Measurements from ENCODE around the gene ATP5F1C.

ATP5F1C gene

DNA sequence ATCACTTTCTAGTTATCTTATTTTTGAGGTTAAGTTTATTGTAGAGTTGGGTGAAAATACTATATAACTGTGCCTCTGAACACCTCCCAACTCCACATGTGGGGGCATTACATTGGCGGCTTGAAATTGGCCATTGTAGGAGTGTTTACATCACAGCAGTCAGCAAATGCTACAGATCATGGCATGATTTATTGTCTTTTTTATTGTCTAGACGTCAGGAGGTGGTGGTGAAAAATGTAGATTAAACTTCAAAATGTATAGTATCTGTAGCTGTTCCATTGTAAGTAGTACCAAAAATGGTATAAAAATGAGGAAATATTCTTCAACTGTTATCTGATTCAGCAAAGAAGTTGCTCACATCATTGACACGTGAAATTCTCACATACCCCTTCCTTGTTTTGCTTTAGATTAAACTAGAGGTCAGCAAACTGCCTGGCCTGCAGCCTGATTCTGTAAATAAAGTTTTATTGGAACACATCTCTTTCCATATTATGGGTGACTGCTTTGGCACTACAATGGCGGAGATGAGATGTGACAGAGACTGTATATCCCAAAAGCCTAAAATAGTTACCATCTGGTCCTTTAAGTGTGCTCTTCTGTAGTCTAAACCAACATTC is 65.4 kb downstream of the ATP5F1C start:
- DNase-seq: no peak

- no peak for DNase-seq
These were observed 65.9 kb downstream of the ATP5F1C start for GRCh38 chr10:7853890-7854289.

GRCh38 chr10:7855205-7855604 is 67.2 kb downstream of the ATP5F1C start:
- no peak for DNase-seq

DNA sequence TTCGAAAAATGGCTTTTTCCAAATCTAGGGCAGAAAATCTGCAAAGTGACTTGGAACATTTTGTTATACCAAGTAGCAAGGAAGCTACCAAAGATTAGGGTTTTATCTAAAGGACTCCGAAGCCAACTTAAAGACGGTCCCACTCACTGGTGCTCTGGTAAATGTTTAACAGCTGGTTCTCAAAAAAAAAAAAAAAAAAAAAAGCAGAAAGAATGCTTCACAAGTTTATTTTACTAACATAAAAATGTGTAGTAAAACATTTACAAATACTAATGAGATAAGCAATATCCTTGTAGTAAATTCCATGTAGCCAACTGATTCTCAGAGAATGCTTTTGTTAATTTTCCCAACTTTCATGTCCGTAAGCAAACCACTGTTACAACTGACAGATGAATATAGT is 68.7 kb downstream of the ATP5F1C start:
- DNase-seq: no peak

DNA sequence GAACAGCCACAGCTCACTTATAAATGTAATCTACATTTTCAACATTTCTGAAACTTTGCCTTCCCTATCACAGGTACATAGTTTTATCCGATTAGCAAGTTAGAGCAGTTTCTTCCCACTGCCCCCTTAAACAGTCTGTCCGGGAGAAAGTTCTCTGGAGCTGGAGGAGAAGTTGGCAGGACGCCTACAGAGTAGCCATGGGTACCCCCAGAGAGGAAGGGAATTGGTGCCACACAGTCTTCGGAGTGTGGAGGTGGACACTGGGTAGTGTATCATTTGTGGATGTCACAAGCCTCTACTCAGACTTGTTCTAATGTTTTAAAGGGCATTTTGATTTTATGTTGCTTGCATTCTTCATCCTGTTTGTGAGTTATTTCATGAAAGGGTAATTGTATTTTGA is 69.3 kb downstream of the ATP5F1C start:
- DNase-seq: no peak
